ENCODE data around the gene VWA8.

VWA8 gene

GRCh38 chr13:41565846-41566245 lies 395.1 kb downstream of the VWA8 start:
- no peak for TF ChIP-seq SIN3A (IDR thresholded peaks at IDR 0.05; ENCODE audit: borderline replicate concordance, insufficient read depth, low read length)
- TF ChIP-seq FOXP2 (optimal IDR thresholded peaks at IDR 0.05; ENCODE audit: borderline replicate concordance, extremely low read depth, extremely low read length, insufficient read depth) = no peak

- TF ChIP-seq FOXP2 (optimal IDR thresholded peaks at IDR 0.05; ENCODE audit: borderline replicate concordance, extremely low read depth, extremely low read length, insufficient read depth) = no peak
- TF ChIP-seq POLR2AphosphoS5 (IDR thresholded peaks at IDR 0.05; ENCODE audit: low read depth, low read length) = no peak
- TF ChIP-seq REST (IDR thresholded peaks at IDR 0.05; ENCODE audit: insufficient read depth in 1 of 2, low read depth in 2 of 2, low read length in 2 of 2) = no peak
- TF ChIP-seq TAF1 (IDR thresholded peaks at IDR 0.05; ENCODE audit: borderline replicate concordance, insufficient read depth, low read length) = no peak
- no peak for TF ChIP-seq SIN3A (IDR thresholded peaks at IDR 0.05; ENCODE audit: borderline replicate concordance, insufficient read depth, low read length)
These were observed 395.7 kb downstream of the VWA8 start for GRCh38 chr13:41565216-41565615.

- no peak for TF ChIP-seq FOXP2 (optimal IDR thresholded peaks at IDR 0.05; ENCODE audit: borderline replicate concordance, extremely low read depth, extremely low read length, insufficient read depth)
- no peak for TF ChIP-seq REST (IDR thresholded peaks at IDR 0.05; ENCODE audit: insufficient read depth in 1 of 2, low read depth in 2 of 2, low read length in 2 of 2)
- no peak for TF ChIP-seq POLR2AphosphoS5 (IDR thresholded peaks at IDR 0.05; ENCODE audit: low read depth, low read length)
- no peak for TF ChIP-seq SIN3A (IDR thresholded peaks at IDR 0.05; ENCODE audit: borderline replicate concordance, insufficient read depth, low read length)
- TF ChIP-seq TAF1 (IDR thresholded peaks at IDR 0.05; ENCODE audit: borderline replicate concordance, insufficient read depth, low read length) = no peak
These were observed 396.9 kb downstream of the VWA8 start for GRCh38 chr13:41563984-41564365.

- TF ChIP-seq TAF1 (IDR thresholded peaks at IDR 0.05; ENCODE audit: borderline replicate concordance, insufficient read depth, low read length) (no peak), FOXP2 (optimal IDR thresholded peaks at IDR 0.05; ENCODE audit: borderline replicate concordance, extremely low read depth, extremely low read length, insufficient read depth) (no peak), SIN3A (IDR thresholded peaks at IDR 0.05; ENCODE audit: borderline replicate concordance, insufficient read depth, low read length) (no peak), POLR2AphosphoS5 (IDR thresholded peaks at IDR 0.05; ENCODE audit: low read depth, low read length) (no peak), REST (IDR thresholded peaks at IDR 0.05; ENCODE audit: insufficient read depth in 1 of 2, low read depth in 2 of 2, low read length in 2 of 2) (no peak)
These were observed 397.4 kb downstream of the VWA8 start for GRCh38 chr13:41563341-41563983.

GRCh38 chr13:41562541-41563178 lies 398.2 kb downstream of the VWA8 start:
- TF ChIP-seq POLR2AphosphoS5 (IDR thresholded peaks at IDR 0.05; ENCODE audit: low read depth, low read length) (no peak), SIN3A (IDR thresholded peaks at IDR 0.05; ENCODE audit: borderline replicate concordance, insufficient read depth, low read length) (no peak), FOXP2 (optimal IDR thresholded peaks at IDR 0.05; ENCODE audit: borderline replicate concordance, extremely low read depth, extremely low read length, insufficient read depth) (no peak), TAF1 (IDR thresholded peaks at IDR 0.05; ENCODE audit: borderline replicate concordance, insufficient read depth, low read length) (no peak), REST (IDR thresholded peaks at IDR 0.05; ENCODE audit: insufficient read depth in 1 of 2, low read depth in 2 of 2, low read length in 2 of 2) (no peak)
